Measurements from ENCODE around the gene ANO1.

Gene ANO1

GRCh38 chr11:70220920-70221319 is 142.8 kb downstream of the ANO1 start:
- DNase-seq: no peak

- no peak for DNase-seq
These were observed 147.6 kb downstream of the ANO1 start for GRCh38 chr11:70225681-70226177.

GRCh38 chr11:70226183-70226582 is 148.1 kb downstream of the ANO1 start:
- DNase-seq: no peak

GRCh38 chr11:70226967-70227366 is 148.8 kb downstream of the ANO1 start:
- no peak for DNase-seq

GRCh38 chr11:70229737-70230136 is 151.6 kb downstream of the ANO1 start:
- no peak for DNase-seq

GRCh38 chr11:70230151-70230839 is 152.2 kb downstream of the ANO1 start:
- DNase-seq: no peak

- DNase-seq: no peak
These were observed 153.0 kb downstream of the ANO1 start for GRCh38 chr11:70230840-70231710.

- no peak for DNase-seq
These were observed 154.9 kb downstream of the ANO1 start for GRCh38 chr11:70233034-70233433.

GRCh38 chr11:70233511-70233934 is 155.4 kb downstream of the ANO1 start:
- no peak for DNase-seq

GRCh38 chr11:70233962-70234361 is 155.8 kb downstream of the ANO1 start:
- DNase-seq: no peak

Data from right hindlimb (tissue), 1 donor.